Measurements from ENCODE around the gene SIDT2. TPM values are rescaled to one million over a fixed set of nuclear protein-coding genes. Genes with fewer than 3 reads are reported as not detected.

The SIDT2 gene
- total and polyA plus RNA-seq, 2 of the 8 experiments (the other 6 are each of a cell fraction or from before 2014, with no cell fraction given), result 18.5 to 21.1 TPM

- FAIRE-seq (no peak), DNase-seq (ENCODE audit: low read depth in 1 of 2, low spot score in 2 of 2) (no peak)
- CTCF ChIA-PET (ENCODE audit: partially characterized antibody), result interaction anchor here (0.6 to 1.7 kb wide), 9 partner anchors 23 to 697 kb away, joined by 3 to 6 read pairs (median 3); partner anchors contain the start of genes PCSK7 and RNF214
- no peak for TF ChIP-seq CBX5 (IDR thresholded peaks at IDR 0.05; ENCODE audit: low read depth, low read length)
- TF ChIP-seq JUND (IDR thresholded peaks at IDR 0.05; ENCODE audit: low read length), result no peak
- no peak for TF ChIP-seq KDM1A (IDR thresholded peaks at IDR 0.05; ENCODE audit: borderline replicate concordance, low read length)
- TF ChIP-seq ASH2L (IDR thresholded peaks at IDR 0.05; ENCODE audit: low read length), result no peak
- TF ChIP-seq SIX5 (IDR thresholded peaks at IDR 0.05; ENCODE audit: low read depth, low read length), result no peak
- no peak for TF ChIP-seq CEBPB (IDR thresholded peaks at IDR 0.05; ENCODE audit: low read depth, low read length)
- no peak for TF ChIP-seq HDAC2 (IDR thresholded peaks at IDR 0.05; ENCODE audit: borderline replicate concordance in 1 of 2, low read depth in 2 of 2, low read length in 2 of 2)
- no peak for TF ChIP-seq GTF2F1 (IDR thresholded peaks at IDR 0.05; ENCODE audit: borderline replicate concordance, low read depth, low read length)
- no peak for TF ChIP-seq ZNF274 (IDR thresholded peaks at IDR 0.05; ENCODE audit: borderline replicate concordance, extremely low read depth, low read length)
- TF ChIP-seq CTCF (IDR thresholded peaks at IDR 0.05; ENCODE audit: control extremely low read depth in 1 of 3, insufficient read depth in 1 of 3, low read depth in 1 of 3, low read length in 3 of 3), result no peak
These were observed 32.0 kb upstream of the SIDT2 start for GRCh38 chr11:117146521-117146920.

More at GRCh38 chr11:117146521-117146920, 32.0 kb upstream of the SIDT2 start:
- peaks cover 9 to 11% of the 10 kb centered on the region in 2 experiments for H4K20me1 ChIP-seq (replicated peaks in 1 of 2; ENCODE audit: control insufficient read depth in 1 of 2, insufficient read depth in 2 of 2, low read length in 2 of 2)
- H3K23me2 ChIP-seq (ENCODE audit: low read depth, low read length), result peaks cover 15% of the 10 kb centered on the region
- no peak overlapping the region for H4K8ac ChIP-seq (ENCODE audit: extremely low read depth, insufficient read depth, low read length)
- H3K9ac ChIP-seq (replicated peaks in 1 of 4; ENCODE audit: extremely low read depth in 1 of 4, low read depth in 3 of 4, low read length in 3 of 4), result 0 out of 7 replicates have a peak overlapping the region, but pooled peaks of 1 of the 4 experiments have one; percentile 9
- H3K9me3 ChIP-seq (ENCODE audit: insufficient read depth in 2 of 2, low read depth in 1 of 2, low read length in 1 of 2), result no peaks in the 10 kb centered on the region
- no peak overlapping the region for H3K4ac ChIP-seq (replicated peaks; ENCODE audit: insufficient read length, low read depth, low read length)
- no peak overlapping the region for H2BK120ac ChIP-seq (replicated peaks; ENCODE audit: low read depth, low read length)
- peak overlapping the region; percentile 22 for H4K5ac ChIP-seq (ENCODE audit: insufficient read length, low read depth, low read length)
- H3K79me2 ChIP-seq (ENCODE audit: control insufficient read depth in 1 of 2, insufficient read depth in 2 of 2, low read length in 2 of 2), result peaks cover 54 to 69% of the 10 kb centered on the region in 2 experiments
- WGBS, 2 experiments (ENCODE audit: extremely low coverage in 1 of 2, insufficient coverage in 1 of 2, insufficient read length in 1 of 2, insufficient replicate concordance in 2 of 2, low coverage in 1 of 2, low lambda C conversion rate in 2 of 2, missing lambda C conversion rate in 1 of 2), result 79% methylated on average over 10 of the region's 10 CpGs; no CpG with 5 or more reads in 1 of the 2 experiments
- no peak overlapping the region for H4K91ac ChIP-seq (replicated peaks; ENCODE audit: insufficient read length, low read length)
- H3K56ac ChIP-seq (replicated peaks; ENCODE audit: insufficient read length, low read depth, low read length), result no peak overlapping the region
- H2AFZ ChIP-seq (ENCODE audit: low read length), result no peak overlapping the region
- H2BK20ac ChIP-seq (ENCODE audit: low read length), result no peak overlapping the region
- H2BK12ac ChIP-seq (ENCODE audit: low read depth, low read length), result no peak overlapping the region
- H3K79me1 ChIP-seq (ENCODE audit: low read depth, low read length), result peaks cover 2% of the 10 kb centered on the region
- no peak overlapping the region for H2BK15ac ChIP-seq (ENCODE audit: low read length)
- peaks cover 2 to 45% (median 3%) of the 10 kb centered on the region in 4 experiments; a peak in 6 of 8 replicates for H3K36me3 ChIP-seq (ENCODE audit: control insufficient read depth in 2 of 4, insufficient read depth in 4 of 4, low read length in 3 of 4)
- H3K18ac ChIP-seq (ENCODE audit: extremely low read depth, low read length), result no peak overlapping the region; the same call in 1 of the 2 replicates
- no peak overlapping the region for H2BK5ac ChIP-seq (ENCODE audit: low read depth, low read length)
- H3K4me1 ChIP-seq (replicated peaks in 1 of 4; ENCODE audit: control insufficient read depth in 3 of 4, insufficient read depth in 4 of 4, low read length in 3 of 4), result peaks cover 0 to 11% (median 6%) of the 10 kb centered on the region in 4 experiments; a peak in 5 of 7 replicates
- H3K27ac ChIP-seq (ENCODE audit: low read depth, low read length), result no peak overlapping the region
- H3K4me3 ChIP-seq (ENCODE audit: extremely low read depth in 1 of 4, insufficient read depth in 2 of 4, low read depth in 3 of 4, low read length in 4 of 4), result peak overlapping the region in 2 of 4 experiments; percentile 91 to 99; a peak in 3 of 8 replicates
- H3K27me3 ChIP-seq (replicated peaks in 1 of 4; ENCODE audit: control insufficient read depth in 3 of 4, extremely low read depth in 1 of 4, insufficient read depth in 3 of 4, low read length in 3 of 4), result no peaks in the 10 kb centered on the region
- H3K4me2 ChIP-seq (ENCODE audit: insufficient read depth in 1 of 2, low read depth in 2 of 2, low read length in 2 of 2), result peak overlapping the region; percentile 30 to 91; a peak in 2 of 4 replicates
- H3K14ac ChIP-seq (ENCODE audit: insufficient read length), result no peak overlapping the region
- POLR2A ChIA-PET (ENCODE audit: partially characterized antibody), result interaction anchor here (0.7 to 4.4 kb wide), 8 partner anchors 9 to 372 kb away, joined by 3 to 30 read pairs (median 16); partner anchors contain the start of gene SIDT2
- no peak overlapping the region for H2AK5ac ChIP-seq (ENCODE audit: low read depth, low read length)
- H3K23ac ChIP-seq (ENCODE audit: insufficient read length), result no peak overlapping the region

Measured in H1 (cell line).